Loucy (cell line): Measurements from ENCODE around the gene DOCK8.

Source experiments
- CTCF ChIP-seq: fragments of 200-600 bp; sonication (generic); conservative IDR thresholded peaks from 2 replicates; pipeline ENCODE4 v1.5.1; 2014; ENCODE audit warnings: mild to moderate bottlenecking, antibody characterized with exemption, low read length
- EZH2phosphoT487 ChIP-seq: fragments of 200-600 bp; IDR thresholded peaks from 2 replicates; pipeline ENCODE4 v1.6.1; 2018; ENCODE audit warnings: antibody characterized with exemption, mild to moderate bottlenecking, moderate library complexity, borderline replicate concordance

DNA sequence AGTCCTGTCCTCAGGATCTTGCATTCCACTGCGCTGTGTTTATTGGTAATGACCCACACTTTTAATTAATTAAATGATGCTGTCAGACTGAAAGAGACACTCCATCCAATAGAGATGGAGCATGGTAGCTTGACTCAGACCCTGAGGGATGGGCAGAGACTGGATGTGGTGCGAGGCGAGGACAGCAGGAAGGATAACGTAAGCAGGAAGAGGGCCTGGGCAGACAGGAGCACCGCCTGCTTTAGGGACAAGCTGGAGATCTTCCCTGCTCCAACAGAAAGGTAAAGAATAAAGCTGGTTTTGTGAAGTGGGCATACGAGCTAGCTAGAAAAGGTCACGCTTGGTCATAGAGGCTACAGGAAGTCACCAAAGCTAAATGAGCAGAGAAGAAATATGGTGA is 3.6 kb upstream of the DOCK8 start:
- TF ChIP-seq CTCF (no peak), EZH2phosphoT487 (no peak)
